ENCODE measurements around the gene RFX2. TPM values are rescaled to one million over a fixed set of nuclear protein-coding genes. Genes with fewer than 3 reads are reported as not detected.
A peak's percentile ranks its signal among the peaks of the same experiment; 100 is the strongest.

RFX2 gene
- total and polyA plus RNA-seq, 7 experiments from 2014 or later = 3.8 to 18.4 (median 8.2) TPM

- Mint-ChIP-seq H3K27ac (peak overlapping the region; percentile 3 to 92 (median 84)), H3K9me3 (no peaks in the 10 kb centered on the region), H3K27me3 (no peaks in the 10 kb centered on the region), H3K4me3 (peak overlapping the region; percentile 33 to 84 (median 64)), H3K36me3 (peaks cover 0 to 9% (median 8%) of the 10 kb centered on the region in 5 donors), H3K4me1 (peaks cover 56 to 97% (median 90%) of the 10 kb centered on the region in 7 donors)
- DNase-seq = peak in 8 of 9 donors; percentile 37 to 63 (median 56)
- Histone ChIP-seq H3K4me3 (ENCODE audit: low read length) (no peak overlapping the region), H3K27me3 (ENCODE audit: control insufficient read depth in 2 of 2, insufficient read depth in 2 of 2, low read length in 2 of 2) (no peaks in the 10 kb centered on the region), H3K9me3 (ENCODE audit: control insufficient read depth in 2 of 3, low read length in 3 of 3) (no peaks in the 10 kb centered on the region), H3K4me1 (ENCODE audit: control insufficient read depth in 2 of 2, insufficient read depth in 2 of 2, low read length in 2 of 2) (peaks cover 37 to 66% of the 10 kb centered on the region in 2 donors), H3K36me3 (ENCODE audit: control insufficient read depth in 2 of 3, insufficient read depth in 3 of 3, low read length in 3 of 3) (peaks cover 0 to 8% (median 4%) of the 10 kb centered on the region in 3 experiments), H3K27ac (ENCODE audit: low read depth, low read length) (peak overlapping the region; percentile 53)
- ChIA-PET CTCF (interaction anchor here (0.7 to 5.2 kb wide), 18 partner anchors 9 to 230 kb away, joined by 3 to 41 read pairs (median 4); partner anchors contain the start of genes RANBP3 and VMAC), POLR2A (interaction anchor here (0.6 to 3.7 kb wide), 7 partner anchors 10 to 1374 kb away, joined by 3 to 26 read pairs (median 5); partner anchors contain the start of genes NDUFA11, RANBP3 and VMAC)
- intact Hi-C loops (cut with micrococcal nuclease) = loop anchor here (1.0 to 5.0 kb wide), 5 partner anchors 10 to 166 kb away; partner anchors contain the start of gene RANBP3 (in 2 of the 2)
- peak; percentile 82 for ATAC-seq
Measured at GRCh38 chr19:5967994-5968430, 142.3 kb downstream of the RFX2 start.

GRCh38 chr19:5967571-5967970, 142.7 kb downstream of the RFX2 start:
- ATAC-seq (no peak), DNase-seq (no peak)
- CTCF ChIA-PET = interaction anchor here (0.7 to 5.2 kb wide), 18 partner anchors 9 to 230 kb away, joined by 3 to 41 read pairs (median 4); partner anchors contain the start of genes RANBP3 and VMAC
- H3K4me1 Mint-ChIP-seq = peaks cover 59 to 98% (median 92%) of the 10 kb centered on the region in 7 donors
- H3K36me3 Mint-ChIP-seq = peaks cover 0 to 9% (median 8%) of the 10 kb centered on the region in 5 donors
- H3K4me3 ChIP-seq (ENCODE audit: low read length) = no peak overlapping the region
- no peaks in the 10 kb centered on the region for H3K27me3 ChIP-seq (ENCODE audit: control insufficient read depth in 2 of 2, insufficient read depth in 2 of 2, low read length in 2 of 2)
- peak overlapping the region in 9 of 10 donors; percentile 25 to 84 (median 63) for H3K4me3 Mint-ChIP-seq
- H3K27ac ChIP-seq (ENCODE audit: low read depth, low read length) = peak overlapping the region; percentile 53
- POLR2A ChIA-PET = interaction anchor here (0.6 to 3.7 kb wide), 7 partner anchors 10 to 1374 kb away, joined by 3 to 26 read pairs (median 5); partner anchors contain the start of genes NDUFA11, RANBP3 and VMAC
- peaks cover 0 to 6% (median 4%) of the 10 kb centered on the region in 3 experiments for H3K36me3 ChIP-seq (ENCODE audit: control insufficient read depth in 2 of 3, insufficient read depth in 3 of 3, low read length in 3 of 3)
- H3K4me1 ChIP-seq (ENCODE audit: control insufficient read depth in 2 of 2, insufficient read depth in 2 of 2, low read length in 2 of 2) = peaks cover 41 to 68% of the 10 kb centered on the region in 2 donors
- H3K9me3 Mint-ChIP-seq = no peaks in the 10 kb centered on the region
- intact Hi-C loops (cut with micrococcal nuclease) = loop anchor here (5.0 kb wide), 2 partner anchors 55 to 165 kb away; no protein-coding TSS in a partner anchor
- H3K9me3 ChIP-seq (ENCODE audit: control insufficient read depth in 2 of 3, low read length in 3 of 3) = no peaks in the 10 kb centered on the region
- H3K27me3 Mint-ChIP-seq = no peaks in the 10 kb centered on the region
- peak overlapping the region; percentile 3 to 92 (median 84) for H3K27ac Mint-ChIP-seq

GRCh38 chr19:5966941-5967340, 143.4 kb downstream of the RFX2 start:
- Mint-ChIP-seq H3K27me3 (no peaks in the 10 kb centered on the region), H3K27ac (peak overlapping the region; percentile 3 to 100 (median 90)), H3K36me3 (peaks cover 0 to 9% (median 6%) of the 10 kb centered on the region in 5 donors), H3K4me3 (peak overlapping the region in 5 of 10 donors; percentile 32 to 86 (median 43)), H3K9me3 (no peaks in the 10 kb centered on the region), H3K4me1 (peaks cover 63 to 98% (median 92%) of the 10 kb centered on the region in 7 donors)
- H3K4me3 ChIP-seq (ENCODE audit: low read length) = no peak overlapping the region
- ChIA-PET POLR2A (interaction anchor here (1.0 to 3.7 kb wide), 7 partner anchors 10 to 63 kb away, joined by 3 to 26 read pairs (median 7); partner anchors contain the start of genes NDUFA11, RANBP3 and VMAC), CTCF (interaction anchor here (0.8 to 5.2 kb wide), 7 partner anchors 11 to 55 kb away, joined by 3 to 41 read pairs (median 13); partner anchors contain the start of gene RANBP3)
- H3K4me1 ChIP-seq (ENCODE audit: control insufficient read depth in 2 of 2, insufficient read depth in 2 of 2, low read length in 2 of 2) = peaks cover 40 to 67% of the 10 kb centered on the region in 2 donors
- no peaks in the 10 kb centered on the region for H3K27me3 ChIP-seq (ENCODE audit: control insufficient read depth in 2 of 2, insufficient read depth in 2 of 2, low read length in 2 of 2)
- H3K9me3 ChIP-seq (ENCODE audit: control insufficient read depth in 2 of 3, low read length in 3 of 3) = no peaks in the 10 kb centered on the region
- H3K36me3 ChIP-seq (ENCODE audit: control insufficient read depth in 2 of 3, insufficient read depth in 3 of 3, low read length in 3 of 3) = peaks cover 0 to 4% (median under 1%) of the 10 kb centered on the region in 3 experiments
- intact Hi-C loops (cut with micrococcal nuclease) = loop anchor here (5.0 kb wide), 2 partner anchors 55 to 165 kb away; no protein-coding TSS in a partner anchor
- ATAC-seq (no peak), DNase-seq (no peak)
- H3K27ac ChIP-seq (ENCODE audit: low read depth, low read length) = no peak overlapping the region

- POLR2A ChIA-PET = interaction anchor here (1.2 to 3.7 kb wide), 5 partner anchors 10 to 62 kb away, joined by 3 to 26 read pairs (median 7); partner anchors contain the start of genes NDUFA11, RANBP3 and VMAC
- Histone ChIP-seq H3K27me3 (ENCODE audit: control insufficient read depth in 2 of 2, insufficient read depth in 2 of 2, low read length in 2 of 2) (no peaks in the 10 kb centered on the region), H3K27ac (ENCODE audit: low read depth, low read length) (peak overlapping the region; percentile 63), H3K4me3 (ENCODE audit: low read length) (no peak overlapping the region), H3K36me3 (ENCODE audit: control insufficient read depth in 2 of 3, insufficient read depth in 3 of 3, low read length in 3 of 3) (peaks cover 0 to 4% (median 0%) of the 10 kb centered on the region in 3 experiments), H3K4me1 (ENCODE audit: control insufficient read depth in 2 of 2, insufficient read depth in 2 of 2, low read length in 2 of 2) (peaks cover 47 to 68% of the 10 kb centered on the region in 2 donors), H3K9me3 (ENCODE audit: control insufficient read depth in 2 of 3, low read length in 3 of 3) (no peaks in the 10 kb centered on the region)
- Mint-ChIP-seq H3K9me3 (no peaks in the 10 kb centered on the region), H3K27me3 (no peaks in the 10 kb centered on the region), H3K36me3 (peaks cover 0 to 6% (median 4%) of the 10 kb centered on the region in 5 donors), H3K27ac (peak overlapping the region; percentile 26 to 100 (median 91)), H3K4me1 (peaks cover 63 to 98% (median 89%) of the 10 kb centered on the region in 7 donors), H3K4me3 (peak overlapping the region in 6 of 10 donors; percentile 23 to 86 (median 44))
- CTCF ChIA-PET = interaction anchor here (0.8 to 5.2 kb wide), 5 partner anchors 10 to 80 kb away, joined by 3 to 41 read pairs (median 21); partner anchors contain the start of gene RANBP3
- intact Hi-C loops (cut with micrococcal nuclease) = loop anchor here (5.0 kb wide), 2 partner anchors 56 to 164 kb away; no protein-coding TSS in a partner anchor
- DNase-seq (no peak), ATAC-seq (no peak)
Measured at GRCh38 chr19:5966215-5966614, 144.1 kb downstream of the RFX2 start.

GRCh38 chr19:5964816-5965565, 145.3 kb downstream of the RFX2 start:
- Mint-ChIP-seq H3K4me1 (peaks cover 70 to 100% (median 91%) of the 10 kb centered on the region in 7 donors), H3K27me3 (no peaks in the 10 kb centered on the region), H3K4me3 (peak overlapping the region; percentile 15 to 86 (median 60)), H3K36me3 (peaks cover 0 to 9% (median 7%) of the 10 kb centered on the region in 5 donors), H3K9me3 (no peaks in the 10 kb centered on the region), H3K27ac (peak overlapping the region; percentile 76 to 100 (median 98))
- H3K9me3 ChIP-seq (ENCODE audit: control insufficient read depth in 2 of 3, low read length in 3 of 3) = no peaks in the 10 kb centered on the region
- peak overlapping the region; percentile 63 for H3K27ac ChIP-seq (ENCODE audit: low read depth, low read length)
- no peak for ATAC-seq
- H3K27me3 ChIP-seq (ENCODE audit: control insufficient read depth in 2 of 2, insufficient read depth in 2 of 2, low read length in 2 of 2) = no peaks in the 10 kb centered on the region
- intact Hi-C loops (cut with micrococcal nuclease) = loop anchor here (5.0 kb wide), 2 partner anchors 57 to 163 kb away; no protein-coding TSS in a partner anchor
- peaks cover 0 to 4% (median 0%) of the 10 kb centered on the region in 3 experiments for H3K36me3 ChIP-seq (ENCODE audit: control insufficient read depth in 2 of 3, insufficient read depth in 3 of 3, low read length in 3 of 3)
- H3K4me1 ChIP-seq (ENCODE audit: control insufficient read depth in 2 of 2, insufficient read depth in 2 of 2, low read length in 2 of 2) = peaks cover 58 to 80% of the 10 kb centered on the region in 2 donors
- peak in 6 of 9 donors; percentile 25 to 54 (median 46) for DNase-seq
- CTCF ChIA-PET = interaction anchor here (0.9 to 5.2 kb wide), 4 partner anchors 13 to 57 kb away, joined by 3 to 41 read pairs (median 13); partner anchors contain the start of gene RANBP3
- POLR2A ChIA-PET = interaction anchor here (1.6 to 5.5 kb wide), 3 partner anchors 8 to 16 kb away, joined by 4 to 50 read pairs (median 7); partner anchors contain the start of gene RANBP3
- H3K4me3 ChIP-seq (ENCODE audit: low read length) = no peak overlapping the region

Measured in naive thymus-derived CD4-positive, alpha-beta T cell (primary cell).